ENCODE results near the gene KCNB1.

GRCh38 chr20:49349694-49350252, 132.7 kb downstream of the KCNB1 start:
- TF ChIP-seq, protein P1, sequence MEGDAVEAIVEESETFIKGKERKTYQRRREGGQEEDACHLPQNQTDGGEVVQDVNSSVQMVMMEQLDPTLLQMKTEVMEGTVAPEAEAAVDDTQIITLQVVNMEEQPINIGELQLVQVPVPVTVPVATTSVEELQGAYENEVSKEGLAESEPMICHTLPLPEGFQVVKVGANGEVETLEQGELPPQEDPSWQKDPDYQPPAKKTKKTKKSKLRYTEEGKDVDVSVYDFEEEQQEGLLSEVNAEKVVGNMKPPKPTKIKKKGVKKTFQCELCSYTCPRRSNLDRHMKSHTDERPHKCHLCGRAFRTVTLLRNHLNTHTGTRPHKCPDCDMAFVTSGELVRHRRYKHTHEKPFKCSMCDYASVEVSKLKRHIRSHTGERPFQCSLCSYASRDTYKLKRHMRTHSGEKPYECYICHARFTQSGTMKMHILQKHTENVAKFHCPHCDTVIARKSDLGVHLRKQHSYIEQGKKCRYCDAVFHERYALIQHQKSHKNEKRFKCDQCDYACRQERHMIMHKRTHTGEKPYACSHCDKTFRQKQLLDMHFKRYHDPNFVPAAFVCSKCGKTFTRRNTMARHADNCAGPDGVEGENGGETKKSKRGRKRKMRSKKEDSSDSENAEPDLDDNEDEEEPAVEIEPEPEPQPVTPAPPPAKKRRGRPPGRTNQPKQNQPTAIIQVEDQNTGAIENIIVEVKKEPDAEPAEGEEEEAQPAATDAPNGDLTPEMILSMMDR (IDR thresholded peaks at IDR 0.05), result no peak
- TF ChIP-seq POLR2A (IDR thresholded peaks at IDR 0.05), result no peak
